Memory B cell (primary cell): ENCODE measurements around the gene KCNMA1.

Experiments used
- ATAC-seq: fragments of 150-1000 bp; cut with Tn5 transposase; 2 replicates; pipeline ENCODE4 v1.10.0; 2021; ENCODE audit warnings: low read depth, mild to moderate bottlenecking, moderate library complexity
- DNase-seq, 2 donors: peaks; one replicate each; pipeline ENCODE4 v3.0.0; 2022; ENCODE audit warnings: low spot score in 2 of 2
- H3K27ac Mint-ChIP-seq: one replicate; pipeline ENCODE4 v1.8.0; 2022; ENCODE audit warnings: mild to moderate bottlenecking, moderate library complexity, mixed read lengths
- H3K27me3 Mint-ChIP-seq: one replicate; pipeline ENCODE4 v1.8.0; 2022; ENCODE audit warnings: mixed read lengths
- H3K36me3 Mint-ChIP-seq: one replicate; pipeline ENCODE4 v1.8.0; 2022; ENCODE audit warnings: mild to moderate bottlenecking, mixed read lengths
- H3K4me1 Mint-ChIP-seq: one replicate; pipeline ENCODE4 v1.8.0; 2022; ENCODE audit warnings: mixed read lengths
- H3K4me3 Mint-ChIP-seq: one replicate; pipeline ENCODE4 v1.8.0; 2022; ENCODE audit warnings: mild to moderate bottlenecking, moderate library complexity, mixed read lengths
- H3K9me3 Mint-ChIP-seq: one replicate; pipeline ENCODE4 v1.8.0; 2022; ENCODE audit warnings: mixed read lengths

The KCNMA1 gene

DNA sequence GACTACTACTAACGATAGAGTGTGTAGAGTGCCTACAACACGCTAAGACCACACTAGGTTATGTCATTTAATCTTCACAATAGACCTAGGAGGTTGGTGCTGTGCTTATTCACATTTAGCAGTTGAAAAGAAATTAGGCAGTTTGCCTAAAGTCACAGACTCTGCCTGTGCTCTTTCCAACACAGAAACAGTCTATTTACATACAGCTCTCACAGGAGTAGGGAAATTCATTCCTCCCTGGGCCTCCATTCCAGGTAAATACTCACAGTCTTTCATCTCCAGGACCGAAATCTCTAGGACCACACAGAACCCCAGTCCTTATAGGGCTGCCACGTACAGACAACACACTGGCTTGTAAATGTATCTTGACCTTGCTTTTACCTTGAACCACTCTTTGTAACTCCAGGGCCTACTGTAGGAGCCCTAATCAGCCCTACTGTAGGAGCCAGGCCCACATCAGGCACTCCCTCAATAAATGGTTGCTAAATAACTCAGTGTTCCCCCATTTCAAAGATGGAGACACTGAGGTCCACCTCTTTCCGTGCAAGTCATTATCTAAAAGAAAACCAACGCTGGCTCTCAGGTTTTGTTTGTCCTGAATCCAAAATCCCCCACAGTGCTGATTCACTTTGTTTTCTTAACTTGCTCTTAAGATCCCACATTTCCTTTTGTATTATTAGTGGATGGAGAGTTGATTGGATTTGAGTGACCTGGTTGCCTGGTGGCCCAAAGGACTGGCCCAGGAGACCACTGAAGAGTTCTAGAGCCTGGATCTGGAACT, 146.9 kb downstream of the KCNMA1 start:
- no peaks in the 10 kb centered on the region for H3K36me3 Mint-ChIP-seq
- no peaks in the 10 kb centered on the region for H3K9me3 Mint-ChIP-seq
- no peaks in the 10 kb centered on the region for H3K27me3 Mint-ChIP-seq
- no peak overlapping the region for H3K27ac Mint-ChIP-seq
- ATAC-seq (no peak), DNase-seq (no peak)
- H3K4me3 Mint-ChIP-seq = no peak overlapping the region
- peaks cover 2% of the 10 kb centered on the region for H3K4me1 Mint-ChIP-seq

DNA sequence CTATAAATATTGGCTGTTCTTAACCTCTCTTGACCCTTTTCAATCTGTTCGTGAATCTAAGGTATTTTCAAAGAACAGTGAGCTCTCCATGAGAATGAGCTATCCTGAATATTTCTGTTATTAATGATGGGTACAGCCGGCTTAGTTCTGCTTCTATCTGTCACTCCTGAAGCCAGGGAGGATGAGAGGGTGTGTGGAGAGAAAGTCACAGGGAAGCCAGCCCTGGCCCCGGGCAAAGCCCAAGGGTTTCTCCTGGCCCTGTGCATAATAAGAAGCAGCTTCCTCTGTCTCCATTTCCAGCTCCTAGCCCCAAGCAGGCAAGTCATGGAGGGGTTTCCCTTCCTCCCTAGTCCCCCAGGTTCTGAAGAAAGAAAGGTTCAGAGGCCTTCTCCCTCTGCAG, 151.1 kb downstream of the KCNMA1 start:
- no peak overlapping the region for H3K4me3 Mint-ChIP-seq
- H3K9me3 Mint-ChIP-seq = no peaks in the 10 kb centered on the region
- H3K4me1 Mint-ChIP-seq = peaks cover 4% of the 10 kb centered on the region
- no peak overlapping the region for H3K27ac Mint-ChIP-seq
- no peak for DNase-seq
- H3K36me3 Mint-ChIP-seq = no peaks in the 10 kb centered on the region
- H3K27me3 Mint-ChIP-seq = no peaks in the 10 kb centered on the region
- ATAC-seq = no peak

DNA sequence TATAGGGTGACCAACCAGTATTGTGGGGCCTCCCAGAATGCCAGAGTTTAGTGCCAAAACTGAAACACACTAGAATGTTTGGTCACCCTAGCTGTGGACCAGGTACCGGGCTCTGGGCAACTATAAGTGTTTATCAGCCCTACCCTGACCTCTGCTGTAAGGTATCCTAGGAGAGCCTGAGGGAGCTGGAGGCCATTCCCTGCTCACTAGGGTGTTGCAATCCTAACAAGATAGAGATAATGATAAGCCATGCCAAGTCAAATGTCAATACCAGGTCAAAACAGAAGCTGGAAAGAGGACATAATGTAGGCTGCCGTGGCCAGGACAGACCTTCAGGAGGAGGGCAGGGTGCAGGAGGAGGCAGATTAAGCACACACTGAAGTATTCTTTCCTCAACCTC, 151.8 kb downstream of the KCNMA1 start:
- H3K27ac Mint-ChIP-seq = no peak overlapping the region
- no peak overlapping the region for H3K4me3 Mint-ChIP-seq
- H3K4me1 Mint-ChIP-seq = peaks cover 4% of the 10 kb centered on the region
- H3K27me3 Mint-ChIP-seq = no peaks in the 10 kb centered on the region
- DNase-seq = no peak
- no peak for ATAC-seq
- H3K36me3 Mint-ChIP-seq = no peaks in the 10 kb centered on the region
- H3K9me3 Mint-ChIP-seq = no peaks in the 10 kb centered on the region

DNA sequence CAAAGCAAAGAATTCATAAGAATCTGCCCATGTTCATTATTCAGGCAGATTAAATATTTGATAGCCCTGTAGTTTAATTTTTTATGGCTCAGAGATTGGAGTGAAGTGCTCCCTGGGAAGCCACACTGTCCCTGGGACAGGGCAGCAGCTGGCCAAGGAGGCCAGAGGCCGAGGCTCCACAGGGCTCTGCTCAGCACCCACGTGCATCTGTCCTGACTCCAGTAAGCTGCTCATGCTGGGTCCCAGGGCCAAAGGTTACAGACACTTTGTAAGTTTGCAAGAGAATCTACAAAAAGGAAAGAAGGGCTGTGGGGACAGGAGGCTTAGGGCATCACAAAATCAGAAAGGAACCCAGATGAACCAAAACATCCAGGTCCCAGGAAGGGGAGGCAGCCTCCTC, 155.5 kb downstream of the KCNMA1 start:
- peaks cover 4% of the 10 kb centered on the region for H3K4me1 Mint-ChIP-seq
- DNase-seq (no peak), ATAC-seq (no peak)
- no peaks in the 10 kb centered on the region for H3K27me3 Mint-ChIP-seq
- H3K36me3 Mint-ChIP-seq = no peaks in the 10 kb centered on the region
- no peak overlapping the region for H3K4me3 Mint-ChIP-seq
- H3K9me3 Mint-ChIP-seq = no peaks in the 10 kb centered on the region
- no peak overlapping the region for H3K27ac Mint-ChIP-seq

DNA sequence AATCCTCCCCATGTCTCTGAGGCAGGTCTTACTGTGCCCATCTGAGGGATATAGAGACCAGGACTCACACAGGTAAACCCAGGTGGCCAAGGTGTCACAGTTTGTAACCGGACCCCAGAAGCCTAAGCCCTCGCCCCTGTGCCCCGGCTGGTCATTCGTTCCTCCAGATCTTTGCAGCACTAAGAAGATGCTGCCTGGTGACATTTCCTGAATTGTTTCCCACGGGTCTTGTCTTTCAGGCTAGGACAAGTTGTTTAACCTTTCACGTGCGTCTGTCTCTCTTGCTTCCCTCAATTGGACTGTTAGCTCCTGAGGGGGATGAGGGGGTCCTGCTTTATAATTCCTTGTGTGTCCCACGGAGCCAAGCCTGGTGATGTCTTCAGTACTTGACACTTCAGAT, 158.0 kb downstream of the KCNMA1 start:
- no peaks in the 10 kb centered on the region for H3K36me3 Mint-ChIP-seq
- ATAC-seq (no peak), DNase-seq (no peak)
- H3K4me1 Mint-ChIP-seq = no peaks in the 10 kb centered on the region
- no peak overlapping the region for H3K27ac Mint-ChIP-seq
- H3K9me3 Mint-ChIP-seq = no peaks in the 10 kb centered on the region
- H3K4me3 Mint-ChIP-seq = no peak overlapping the region
- H3K27me3 Mint-ChIP-seq = no peaks in the 10 kb centered on the region

DNA sequence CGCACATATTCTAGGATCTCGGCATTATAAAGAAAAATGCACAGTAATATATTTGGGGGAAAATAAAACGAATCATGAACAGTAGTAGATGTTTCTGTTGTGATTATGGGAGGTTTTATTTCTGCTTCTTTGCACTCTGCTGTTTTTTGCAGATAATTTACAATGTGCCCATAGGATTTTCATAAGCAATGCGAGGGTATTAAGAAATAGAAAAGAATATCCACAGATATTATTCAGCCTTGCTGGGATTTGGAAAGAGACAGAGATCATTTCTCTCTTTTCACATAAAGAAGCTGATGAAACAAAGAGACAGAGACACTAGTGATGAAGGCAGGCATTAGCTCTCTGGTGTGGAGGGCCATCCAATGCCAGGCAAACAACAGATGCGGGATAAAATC, 158.6 kb downstream of the KCNMA1 start:
- no peak overlapping the region for H3K4me3 Mint-ChIP-seq
- no peak for DNase-seq
- H3K9me3 Mint-ChIP-seq = no peaks in the 10 kb centered on the region
- H3K4me1 Mint-ChIP-seq = no peaks in the 10 kb centered on the region
- no peak overlapping the region for H3K27ac Mint-ChIP-seq
- H3K27me3 Mint-ChIP-seq = no peaks in the 10 kb centered on the region
- ATAC-seq = no peak
- H3K36me3 Mint-ChIP-seq = no peaks in the 10 kb centered on the region

DNA sequence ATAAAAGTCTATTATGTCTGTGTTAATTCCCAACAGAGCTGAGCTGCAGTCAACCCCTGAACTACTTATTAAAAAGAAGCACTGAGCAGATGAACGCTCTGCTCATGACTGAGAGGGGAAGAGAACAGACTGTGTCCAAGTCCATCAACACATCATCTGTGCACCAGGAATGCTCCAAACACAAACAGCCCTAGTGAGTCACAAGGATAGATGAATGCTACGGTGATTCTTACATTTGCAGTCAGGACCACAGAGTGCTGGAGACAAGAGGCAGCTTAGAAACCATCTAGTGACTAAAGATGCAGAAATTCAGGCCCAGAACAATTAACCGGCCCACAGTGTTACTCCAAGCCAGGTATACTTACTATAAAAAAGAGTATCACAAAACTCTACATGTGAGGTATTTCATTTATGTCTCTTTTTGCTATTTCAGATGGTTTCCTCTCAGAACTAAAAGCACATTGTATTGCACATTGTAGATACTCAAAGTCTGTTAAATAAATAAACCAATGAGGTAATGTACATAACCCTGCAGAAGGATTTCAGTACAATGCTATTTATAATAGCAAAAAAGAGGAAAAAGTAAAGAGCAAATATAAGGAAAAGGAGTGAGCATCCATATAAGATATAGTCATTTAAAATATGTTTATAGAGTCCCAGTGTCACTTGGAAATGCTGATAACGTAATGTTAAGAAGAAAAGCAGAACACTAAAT, 159.2 kb downstream of the KCNMA1 start:
- DNase-seq (no peak), ATAC-seq (no peak)
- no peaks in the 10 kb centered on the region for H3K4me1 Mint-ChIP-seq
- no peaks in the 10 kb centered on the region for H3K9me3 Mint-ChIP-seq
- no peak overlapping the region for H3K27ac Mint-ChIP-seq
- no peaks in the 10 kb centered on the region for H3K27me3 Mint-ChIP-seq
- H3K36me3 Mint-ChIP-seq = no peaks in the 10 kb centered on the region
- H3K4me3 Mint-ChIP-seq = no peak overlapping the region

DNA sequence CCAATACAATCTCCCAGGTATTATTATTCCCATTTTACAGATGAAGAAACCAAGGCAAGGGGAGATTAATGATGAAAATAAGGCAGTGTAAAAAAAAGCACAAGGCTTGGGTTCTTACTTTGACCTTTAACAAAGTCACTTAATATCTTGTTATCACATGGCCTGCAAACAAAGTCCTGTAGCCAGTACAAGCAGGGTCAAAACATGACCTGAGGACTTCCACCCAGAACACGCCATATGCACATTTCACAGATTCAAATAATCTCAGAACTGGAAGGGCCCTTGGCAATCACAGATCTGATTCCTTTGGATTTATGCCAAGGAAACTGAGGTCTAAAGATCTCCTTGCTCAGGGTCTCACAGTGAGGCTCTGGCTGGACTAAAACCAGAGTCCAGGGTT, 162.1 kb downstream of the KCNMA1 start:
- no peaks in the 10 kb centered on the region for H3K36me3 Mint-ChIP-seq
- no peaks in the 10 kb centered on the region for H3K27me3 Mint-ChIP-seq
- ATAC-seq (no peak), DNase-seq (no peak)
- H3K9me3 Mint-ChIP-seq = no peaks in the 10 kb centered on the region
- no peak overlapping the region for H3K27ac Mint-ChIP-seq
- H3K4me1 Mint-ChIP-seq = no peaks in the 10 kb centered on the region
- no peak overlapping the region for H3K4me3 Mint-ChIP-seq

DNA sequence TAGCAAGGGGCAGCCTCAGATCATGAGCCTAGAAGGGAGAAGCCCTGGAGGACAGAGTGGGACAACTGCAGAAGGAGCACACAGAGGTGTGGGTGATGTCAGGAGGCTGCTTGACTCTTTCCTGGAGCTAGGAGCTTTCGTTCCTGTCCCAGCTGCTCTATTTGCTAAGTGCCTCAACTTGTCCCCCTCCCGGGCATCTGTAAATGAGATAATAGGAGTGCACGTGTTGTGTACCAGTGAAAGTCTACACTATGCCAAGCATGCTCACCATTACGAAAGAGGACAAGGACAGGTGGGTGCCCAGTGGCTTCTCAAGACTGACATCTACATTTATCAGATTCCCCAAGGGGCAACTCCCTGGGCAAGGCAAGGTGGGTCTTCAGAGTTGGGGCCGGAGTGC, 162.7 kb downstream of the KCNMA1 start:
- no peaks in the 10 kb centered on the region for H3K27me3 Mint-ChIP-seq
- H3K36me3 Mint-ChIP-seq = no peaks in the 10 kb centered on the region
- H3K9me3 Mint-ChIP-seq = no peaks in the 10 kb centered on the region
- no peak overlapping the region for H3K4me3 Mint-ChIP-seq
- H3K4me1 Mint-ChIP-seq = no peaks in the 10 kb centered on the region
- H3K27ac Mint-ChIP-seq = no peak overlapping the region
- DNase-seq (no peak), ATAC-seq (no peak)

DNA sequence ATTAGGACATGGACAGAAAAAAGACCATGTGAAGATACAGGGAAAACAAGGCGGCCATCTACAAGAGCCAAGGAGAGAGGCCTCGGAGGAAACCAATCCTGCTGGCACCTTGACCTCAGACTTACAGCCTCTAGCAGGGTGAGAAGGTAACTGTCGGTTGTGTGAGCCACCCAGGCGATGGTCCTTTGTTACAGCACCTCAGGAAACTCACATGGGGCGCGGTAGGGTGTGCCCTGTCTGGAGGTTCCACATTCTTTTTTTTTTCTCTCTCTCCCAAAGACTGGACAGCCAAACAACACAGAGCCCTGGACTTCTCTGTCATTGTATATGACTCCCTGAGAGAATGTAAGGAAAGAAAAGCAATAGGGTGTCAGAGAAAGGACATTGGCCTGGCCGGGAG, 163.2 kb downstream of the KCNMA1 start:
- Mint-ChIP-seq H3K27me3 (no peaks in the 10 kb centered on the region), H3K36me3 (no peaks in the 10 kb centered on the region), H3K4me3 (no peak overlapping the region), H3K9me3 (no peaks in the 10 kb centered on the region), H3K4me1 (no peaks in the 10 kb centered on the region), H3K27ac (no peak overlapping the region)
- no peak for DNase-seq
- ATAC-seq = no peak

DNA sequence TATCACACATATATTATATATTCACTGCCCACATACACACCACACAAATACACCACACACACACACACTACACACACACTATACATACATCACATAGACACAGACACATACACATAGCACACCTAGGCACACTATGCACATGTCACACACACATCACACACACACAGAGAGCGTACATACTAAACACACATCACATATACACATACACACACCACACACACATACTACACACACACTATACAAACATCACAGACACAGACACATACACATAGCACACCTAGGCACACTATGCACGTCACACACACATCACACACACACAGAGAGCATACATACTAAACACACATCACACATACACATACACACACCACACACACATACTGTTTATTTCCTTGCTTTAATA, 165.5 kb downstream of the KCNMA1 start:
- Mint-ChIP-seq H3K27me3 (no peaks in the 10 kb centered on the region), H3K27ac (no peak overlapping the region), H3K9me3 (no peaks in the 10 kb centered on the region), H3K4me1 (no peaks in the 10 kb centered on the region), H3K36me3 (no peaks in the 10 kb centered on the region), H3K4me3 (no peak overlapping the region)
- no peak for DNase-seq
- no peak for ATAC-seq

DNA sequence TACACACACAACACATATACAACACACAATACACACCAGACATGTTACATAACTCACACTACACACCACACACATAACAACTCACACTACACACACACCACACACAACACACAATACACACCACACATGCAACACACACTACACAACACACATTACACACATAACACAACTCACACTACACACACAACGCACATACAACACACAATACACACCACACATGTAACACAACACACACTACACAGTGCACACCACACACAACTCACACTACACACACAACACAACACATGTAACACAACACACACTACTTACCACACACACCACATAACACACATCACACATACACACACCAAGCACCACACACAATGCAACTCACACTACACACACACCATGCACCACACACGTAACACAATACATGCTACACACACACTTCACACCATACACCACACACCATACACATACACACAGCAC, 166.5 kb downstream of the KCNMA1 start:
- H3K27ac Mint-ChIP-seq = no peak overlapping the region
- H3K36me3 Mint-ChIP-seq = no peaks in the 10 kb centered on the region
- H3K9me3 Mint-ChIP-seq = no peaks in the 10 kb centered on the region
- no peaks in the 10 kb centered on the region for H3K27me3 Mint-ChIP-seq
- no peak overlapping the region for H3K4me3 Mint-ChIP-seq
- no peaks in the 10 kb centered on the region for H3K4me1 Mint-ChIP-seq
- DNase-seq (no peak), ATAC-seq (no peak)

DNA sequence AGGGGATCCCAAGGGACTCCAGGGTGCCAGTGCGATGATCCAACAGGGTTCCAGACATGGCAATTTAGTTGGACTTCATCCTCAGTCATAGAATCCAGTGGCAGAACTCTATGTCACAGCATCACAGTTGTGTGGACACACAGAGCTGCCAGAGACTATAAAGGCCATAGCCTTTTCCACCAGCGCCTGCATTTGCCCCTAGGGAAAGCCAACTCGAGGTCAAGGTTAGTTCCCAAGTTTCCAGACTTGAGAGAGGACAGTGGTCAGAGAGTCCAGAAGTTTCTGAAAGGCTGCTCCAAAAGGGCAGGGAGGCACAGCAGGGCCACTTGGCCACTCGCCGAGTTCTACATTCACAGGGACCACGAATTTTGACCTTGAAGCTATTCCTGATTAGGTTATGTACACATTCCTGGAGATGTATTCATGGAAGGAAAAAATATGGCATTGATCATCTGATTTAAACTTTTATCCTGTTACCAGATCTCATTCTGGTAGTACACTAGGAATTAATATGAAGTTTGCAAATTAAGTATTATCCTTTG, 170.1 kb downstream of the KCNMA1 start:
- Mint-ChIP-seq H3K9me3 (no peaks in the 10 kb centered on the region), H3K4me1 (no peaks in the 10 kb centered on the region), H3K4me3 (no peak overlapping the region), H3K27me3 (no peaks in the 10 kb centered on the region), H3K27ac (no peak overlapping the region), H3K36me3 (no peaks in the 10 kb centered on the region)
- ATAC-seq = no peak
- no peak for DNase-seq

DNA sequence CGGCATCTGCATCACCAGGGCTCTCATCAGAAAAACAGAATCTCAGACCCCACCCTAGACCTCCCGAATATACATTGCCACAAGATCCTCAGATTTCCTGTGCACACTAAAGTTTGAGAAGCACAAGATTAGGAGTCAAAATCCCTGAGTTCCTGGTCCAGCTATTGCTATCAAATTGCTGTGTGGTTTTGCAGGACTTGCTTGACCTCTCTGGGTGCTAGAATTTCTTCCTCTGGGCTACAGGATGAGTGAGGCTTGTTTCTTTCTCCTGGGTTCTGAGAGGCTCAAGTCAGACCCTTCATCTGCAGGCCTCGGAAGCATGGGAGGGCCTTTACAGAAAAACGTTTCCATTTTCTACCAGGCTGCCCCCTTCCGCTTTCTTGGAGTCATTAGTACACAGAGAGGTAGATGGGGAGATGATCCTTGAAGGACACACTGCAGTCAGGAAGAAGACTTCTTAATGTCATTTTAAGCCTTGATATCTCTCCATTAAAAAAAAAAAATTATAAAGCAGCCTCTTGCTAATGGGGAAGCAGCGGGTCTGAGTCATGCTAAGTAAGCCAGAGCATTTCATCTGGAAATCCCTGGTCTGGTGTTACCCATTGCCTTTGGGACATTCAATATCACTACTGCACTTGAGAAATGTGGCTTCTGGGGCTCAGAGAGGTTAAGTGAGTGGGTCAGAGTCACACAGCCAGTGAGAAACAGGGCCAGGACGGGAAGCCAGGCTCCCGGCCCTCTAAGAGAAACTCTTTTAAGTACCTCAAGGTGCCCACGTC, 173.5 kb downstream of the KCNMA1 start:
- H3K4me3 Mint-ChIP-seq = no peak overlapping the region
- H3K27me3 Mint-ChIP-seq = peaks cover 4% of the 10 kb centered on the region
- no peaks in the 10 kb centered on the region for H3K36me3 Mint-ChIP-seq
- ATAC-seq = no peak
- no peaks in the 10 kb centered on the region for H3K9me3 Mint-ChIP-seq
- H3K4me1 Mint-ChIP-seq = peaks cover 8% of the 10 kb centered on the region
- H3K27ac Mint-ChIP-seq = no peak overlapping the region
- DNase-seq = no peak
